Activated CD4-positive, CD25-positive, alpha-beta regulatory T cell (primary cell): ENCODE results near the gene NAXE.
"Not testable (repeated sequence)": the region's sequence is repeated elsewhere in the genome, so short reads cannot be mapped to it uniquely, and the experiment has no call there.

Experiments used
- DNase-seq, 4 experiments: peaks; one replicate each; lab custom pipeline; 2025; lab: John Stamatoyannopoulos, UW

The NAXE gene

GRCh38 chr1:156571261-156571852, 20.2 kb upstream of the NAXE start:
- DNase-seq: no peak

- DNase-seq: peak; percentile 49 to 67 (median 50)
Observed at GRCh38 chr1:156571919-156572662, 19.5 kb upstream of the NAXE start, which contains the start of gene IQGAP3. IQGAP3 (minus strand) TSS chr1:156572565; CDS start chr1:156572529, 36 bp downstream.

- DNase-seq: no peak
Observed at GRCh38 chr1:156572663-156573018, 18.9 kb upstream of the NAXE start.

GRCh38 chr1:156574039-156574633, 17.4 kb upstream of the NAXE start:
- DNase-seq: no peak

- DNase-seq: no peak
Observed at GRCh38 chr1:156577550-156577949, 14.0 kb upstream of the NAXE start.

GRCh38 chr1:156578055-156578454, 13.5 kb upstream of the NAXE start:
- no peak for DNase-seq

GRCh38 chr1:156579472-156579871, 12.1 kb upstream of the NAXE start, which contains the start of gene TTC24:
TTC24 (plus strand) TSS chr1:156579723; CDS start chr1:156581365, 1,642 bp downstream.
- DNase-seq: no peak

GRCh38 chr1:156581661-156582387, 9.8 kb upstream of the NAXE start:
- DNase-seq: no peak

- DNase-seq: no peak
Observed at GRCh38 chr1:156582388-156583017, 9.1 kb upstream of the NAXE start.

GRCh38 chr1:156583821-156584622, 7.6 kb upstream of the NAXE start:
- DNase-seq: peak; percentile 31 to 64 (median 42)

GRCh38 chr1:156584813-156585212, 6.8 kb upstream of the NAXE start:
- DNase-seq: no peak

GRCh38 chr1:156586323-156586722, 5.3 kb upstream of the NAXE start:
- DNase-seq: no peak

GRCh38 chr1:156586892-156587477, 4.6 kb upstream of the NAXE start:
- no peak for DNase-seq

- not testable (repeated sequence) for DNase-seq
Observed at GRCh38 chr1:156587927-156588326, 3.6 kb upstream of the NAXE start.

GRCh38 chr1:156589546-156589945, 2.0 kb upstream of the NAXE start:
- no peak for DNase-seq

GRCh38 chr1:156590326-156591180, 1.0 kb upstream of the NAXE start:
- no peak for DNase-seq

- DNase-seq: no peak
Observed at GRCh38 chr1:156591181-156591431, 470 bp upstream of the NAXE start.

- DNase-seq: no peak
Observed at GRCh38 chr1:156592158-156592909, 758 bp downstream of the NAXE start.

- DNase-seq: no peak
Observed at GRCh38 chr1:156592910-156593660, 1.5 kb downstream of the NAXE start.
